ENCODE data around the gene DGLUCY.

DGLUCY gene

DNA sequence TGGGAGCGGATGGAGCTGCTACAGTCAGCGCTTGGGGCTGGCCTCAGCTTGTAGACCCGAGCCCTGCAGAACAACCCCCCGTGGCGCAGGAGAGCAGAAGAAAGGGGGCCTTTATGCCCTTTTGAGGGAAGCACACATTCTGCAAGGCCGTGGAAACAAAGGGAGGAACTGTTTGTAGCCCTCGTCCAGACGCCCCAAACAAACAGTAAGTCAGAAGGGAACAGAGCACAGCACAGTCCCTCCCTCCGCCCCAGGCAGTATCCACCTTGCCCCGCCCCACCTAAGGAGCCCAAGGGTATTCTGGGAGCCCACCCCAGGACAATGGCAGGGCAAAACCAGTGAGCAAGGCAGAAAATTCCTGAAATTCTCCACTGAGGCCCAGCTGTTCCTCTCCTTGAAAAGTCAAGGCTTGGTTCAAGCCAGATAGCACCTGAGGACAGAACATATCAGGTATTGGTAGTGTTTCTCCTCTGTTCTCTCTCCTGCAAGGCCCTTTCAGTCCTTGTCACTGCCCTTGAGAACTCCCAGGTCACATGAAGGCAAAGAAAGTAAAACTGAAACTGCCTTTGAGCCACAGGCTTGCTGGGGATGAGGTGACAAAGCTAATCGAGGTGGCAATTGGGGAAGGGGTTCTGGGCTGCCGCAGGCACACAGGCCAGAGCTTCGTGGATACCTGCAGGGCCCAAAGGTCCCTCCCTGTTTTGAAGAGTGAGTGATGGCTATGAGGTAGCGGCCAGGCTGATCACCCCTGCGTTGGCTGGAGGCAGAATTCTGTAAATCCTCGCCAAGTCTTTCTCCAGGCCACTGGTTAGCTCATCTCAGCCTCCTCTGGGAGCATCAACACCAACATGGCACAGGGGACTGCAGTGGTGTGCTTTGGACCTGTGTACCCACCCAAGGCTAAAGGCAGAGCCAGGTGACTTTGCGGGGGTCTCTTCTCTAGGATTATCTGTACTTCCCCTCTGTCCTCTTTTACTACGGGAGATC lies 499 bp downstream of the DGLUCY start:
- DNase-seq: peak; percentile 51 to 86

DNA sequence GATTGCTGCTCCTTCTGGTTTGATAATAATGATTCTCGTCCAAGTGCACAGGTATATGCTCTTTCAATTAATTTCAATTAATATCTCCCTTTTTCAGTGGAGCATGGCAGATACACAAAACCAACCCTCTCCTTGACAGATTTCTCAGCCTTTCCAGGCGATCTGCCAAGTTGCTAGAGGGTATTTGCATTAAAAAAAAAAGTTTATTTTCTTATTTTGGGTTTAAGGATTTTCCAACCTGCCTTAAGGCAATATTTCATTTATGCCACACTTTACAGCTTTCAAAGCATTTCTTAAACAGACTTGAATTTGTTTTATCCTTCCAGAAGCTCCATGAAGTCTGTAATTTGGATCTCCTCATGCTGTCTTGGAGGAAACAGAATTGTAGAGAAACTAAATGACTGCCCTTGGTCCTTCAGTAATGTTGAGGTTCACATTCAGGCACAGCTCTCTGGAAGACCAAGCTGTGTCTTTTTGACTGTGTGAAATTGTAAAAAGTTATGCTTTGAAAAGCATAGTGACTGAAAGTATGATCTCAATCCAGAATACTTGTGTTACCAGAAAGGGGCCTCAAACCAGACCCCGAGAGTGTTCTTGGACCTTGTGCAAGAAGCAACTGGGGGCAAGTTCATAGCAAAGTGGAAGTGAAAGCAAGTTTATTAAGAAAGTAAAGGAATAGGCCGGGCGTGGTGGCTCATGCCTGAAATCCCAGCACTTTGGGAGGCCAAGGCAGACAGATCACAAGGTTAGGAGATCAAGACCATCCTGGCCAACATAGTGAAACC lies 2.3 kb downstream of the DGLUCY start:
- intact Hi-C loops (cut with DNase I; ENCODE audit: low total_unique reads): loop anchor here (2.0 kb wide), 1 partner anchor 53 kb away; no protein-coding TSS in a partner anchor
- Histone ChIP-seq H3K27ac (peak overlapping the region in 1 of 2 donors; percentile 76), H3K4me1 (peaks cover 0 to 52% (median 23%) of the 10 kb centered on the region in 4 donors), H3K4me3 (peak overlapping the region in 1 of 2 donors; percentile 68), H3K36me3 (no peaks in the 10 kb centered on the region), H3K27me3 (no peaks in the 10 kb centered on the region), H3K9me3 (no peaks in the 10 kb centered on the region)
- TF ChIP-seq, protein P1, sequence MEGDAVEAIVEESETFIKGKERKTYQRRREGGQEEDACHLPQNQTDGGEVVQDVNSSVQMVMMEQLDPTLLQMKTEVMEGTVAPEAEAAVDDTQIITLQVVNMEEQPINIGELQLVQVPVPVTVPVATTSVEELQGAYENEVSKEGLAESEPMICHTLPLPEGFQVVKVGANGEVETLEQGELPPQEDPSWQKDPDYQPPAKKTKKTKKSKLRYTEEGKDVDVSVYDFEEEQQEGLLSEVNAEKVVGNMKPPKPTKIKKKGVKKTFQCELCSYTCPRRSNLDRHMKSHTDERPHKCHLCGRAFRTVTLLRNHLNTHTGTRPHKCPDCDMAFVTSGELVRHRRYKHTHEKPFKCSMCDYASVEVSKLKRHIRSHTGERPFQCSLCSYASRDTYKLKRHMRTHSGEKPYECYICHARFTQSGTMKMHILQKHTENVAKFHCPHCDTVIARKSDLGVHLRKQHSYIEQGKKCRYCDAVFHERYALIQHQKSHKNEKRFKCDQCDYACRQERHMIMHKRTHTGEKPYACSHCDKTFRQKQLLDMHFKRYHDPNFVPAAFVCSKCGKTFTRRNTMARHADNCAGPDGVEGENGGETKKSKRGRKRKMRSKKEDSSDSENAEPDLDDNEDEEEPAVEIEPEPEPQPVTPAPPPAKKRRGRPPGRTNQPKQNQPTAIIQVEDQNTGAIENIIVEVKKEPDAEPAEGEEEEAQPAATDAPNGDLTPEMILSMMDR (IDR thresholded peaks at IDR 0.05): no peak
- no peak for DNase-seq

More for the DNA sequence above, 499 bp downstream of the DGLUCY start:
- intact Hi-C loops (cut with DNase I; ENCODE audit: low total_unique reads): loop anchor here (2.0 kb wide), 1 partner anchor 54 kb away; no protein-coding TSS in a partner anchor
- Histone ChIP-seq H3K9me3 (no peaks in the 10 kb centered on the region), H3K27ac (peak overlapping the region; percentile 76 to 82), H3K27me3 (no peaks in the 10 kb centered on the region), H3K4me1 (peaks cover 0 to 44% (median 28%) of the 10 kb centered on the region in 4 donors), H3K4me3 (peak overlapping the region; percentile 60 to 68), H3K36me3 (no peaks in the 10 kb centered on the region)
- TF ChIP-seq, protein P1 (IDR thresholded peaks at IDR 0.05): no peak

DNA sequence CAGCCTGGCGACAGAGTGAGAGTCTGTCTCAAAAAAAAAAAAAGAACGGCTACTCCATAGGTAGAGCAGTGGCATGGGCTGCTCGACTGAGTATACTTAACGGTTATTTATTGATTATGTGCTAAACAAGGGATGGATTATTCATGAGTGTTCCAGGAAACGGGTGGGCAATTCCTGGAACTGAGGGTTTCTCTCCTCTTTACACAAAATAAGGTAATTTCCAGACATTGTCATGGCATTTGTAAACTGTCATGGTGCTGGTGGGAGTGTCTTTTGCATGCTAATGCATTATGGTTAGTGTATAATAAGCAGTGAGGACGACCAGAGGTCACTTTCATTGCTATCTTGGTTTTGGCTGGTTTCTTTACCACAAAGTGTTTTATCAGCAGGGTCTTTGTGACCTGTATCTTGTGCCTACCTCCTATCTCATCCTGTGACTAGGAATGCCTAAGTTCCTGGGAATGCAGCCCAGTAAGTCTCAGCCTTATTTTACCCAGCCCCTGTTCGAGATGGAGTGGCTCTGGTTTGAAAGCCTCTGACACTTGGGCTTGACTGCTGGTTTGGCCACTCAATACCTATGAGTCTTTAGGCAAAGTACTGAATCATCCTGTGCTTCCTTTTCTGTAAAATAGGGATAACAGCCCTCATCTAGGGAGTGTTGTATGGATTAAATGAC lies 3.2 kb downstream of the DGLUCY start:
- H3K4me1 ChIP-seq: peaks cover 0 to 52% (median 23%) of the 10 kb centered on the region in 4 donors
- intact Hi-C loops (cut with DNase I; ENCODE audit: low total_unique reads): no loop called here

DNA sequence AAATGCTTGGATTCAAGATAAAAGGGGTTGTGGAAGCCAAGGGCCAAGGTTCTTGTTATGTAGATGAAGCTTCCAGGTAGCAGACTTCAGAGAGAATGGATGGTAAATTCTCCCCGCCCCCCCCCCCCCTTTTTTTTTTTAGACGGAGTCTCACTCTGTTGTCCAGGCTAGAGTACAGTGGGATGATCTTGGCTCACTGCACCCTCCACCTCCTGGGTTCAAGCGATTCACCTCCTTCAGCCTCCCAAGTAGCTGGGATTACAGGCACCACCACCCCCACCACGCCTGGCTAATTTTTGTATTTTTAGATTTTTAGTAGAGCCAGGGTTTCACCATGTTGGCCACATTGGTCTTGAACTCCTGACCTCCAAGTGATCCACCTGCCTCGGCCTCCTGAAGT lies 4.1 kb downstream of the DGLUCY start:
- Histone ChIP-seq H3K27ac (no peak overlapping the region), H3K9me3 (no peaks in the 10 kb centered on the region), H3K4me1 (peaks cover 0 to 52% (median 23%) of the 10 kb centered on the region in 4 donors), H3K4me3 (no peak overlapping the region), H3K27me3 (no peaks in the 10 kb centered on the region), H3K36me3 (no peaks in the 10 kb centered on the region)
- no peak for DNase-seq
- intact Hi-C loops (cut with DNase I; ENCODE audit: low total_unique reads): no loop called here
- TF ChIP-seq, protein P1 (IDR thresholded peaks at IDR 0.05): no peak

More for the DNA sequence above, 3.2 kb downstream of the DGLUCY start:
- Histone ChIP-seq H3K4me3 (no peak overlapping the region), H3K9me3 (no peaks in the 10 kb centered on the region), H3K27ac (no peak overlapping the region), H3K36me3 (no peaks in the 10 kb centered on the region), H3K27me3 (no peaks in the 10 kb centered on the region)
- DNase-seq: no peak
- TF ChIP-seq, protein P1 (IDR thresholded peaks at IDR 0.05): no peak

DNA sequence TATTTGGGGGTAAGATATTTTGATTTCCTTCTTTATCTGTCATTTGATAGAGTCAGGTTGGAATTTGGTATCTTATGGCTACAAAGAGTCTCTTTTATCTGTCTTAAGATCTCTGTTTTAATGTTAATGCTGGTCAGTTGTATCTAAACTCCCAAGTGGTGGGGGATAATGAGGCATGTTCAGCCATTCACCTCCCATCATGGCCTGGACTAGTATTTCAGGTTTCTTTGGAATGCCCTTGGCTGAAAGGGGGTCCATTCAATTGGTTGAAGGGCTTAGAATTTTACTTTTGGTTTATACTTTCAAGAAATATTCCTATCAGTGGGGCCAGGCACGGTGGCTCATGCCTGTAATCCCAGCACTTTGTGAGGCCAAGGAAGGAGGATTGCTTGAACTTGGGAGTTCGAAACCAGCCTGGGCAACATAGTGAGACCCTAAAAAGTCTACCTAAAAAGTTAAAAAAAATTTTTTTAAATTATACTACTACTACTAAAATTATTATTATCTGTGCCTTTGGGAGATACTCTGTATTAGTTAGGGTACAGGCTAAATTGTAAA lies 4.7 kb downstream of the DGLUCY start:
- H3K36me3 ChIP-seq: no peaks in the 10 kb centered on the region
- H3K4me1 ChIP-seq: peaks cover 0 to 46% (median 18%) of the 10 kb centered on the region in 4 donors
- H3K9me3 ChIP-seq: no peaks in the 10 kb centered on the region
- DNase-seq: no peak
- H3K4me3 ChIP-seq: no peak overlapping the region
- intact Hi-C loops (cut with DNase I; ENCODE audit: low total_unique reads): no loop called here
- TF ChIP-seq, protein P1 (IDR thresholded peaks at IDR 0.05): no peak
- no peak overlapping the region for H3K27ac ChIP-seq
- no peaks in the 10 kb centered on the region for H3K27me3 ChIP-seq

Data from tibial artery (tissue), 4 donors.